ENCODE results near the gene SLC13A4. TPM values are rescaled to one million over a fixed set of nuclear protein-coding genes. Genes with fewer than 3 reads are reported as not detected.

The SLC13A4 gene
- total and polyA plus RNA-seq, 2 donors (not counting 3 experiments of a cell fraction or from before 2014, with no cell fraction given), result not detected

- ChIA-PET POLR2A (no interaction called here), CTCF (no interaction called here)
- Histone ChIP-seq H3K4me1 (ENCODE audit: control insufficient read depth, extremely low read depth, insufficient read depth, low read length) (peaks cover 10% of the 10 kb centered on the region), H3K9me1 (replicated peaks; ENCODE audit: control insufficient read depth, extremely low read depth, insufficient read depth, low read length) (no peaks in the 10 kb centered on the region), H4K20me1 (replicated peaks; ENCODE audit: control insufficient read depth, extremely low read depth, insufficient read depth, low read length) (no peaks in the 10 kb centered on the region), H3K27me3 (ENCODE audit: control insufficient read depth in 2 of 2, insufficient read depth in 2 of 2, low read length in 2 of 2) (no peaks in the 10 kb centered on the region), H3K9me3 (replicated peaks; ENCODE audit: control insufficient read depth, insufficient read depth, low read length) (no peaks in the 10 kb centered on the region), H3K4me3 (replicated peaks in 1 of 3; ENCODE audit: insufficient read depth in 1 of 3, low read depth in 1 of 3, low read length in 3 of 3) (no peak overlapping the region), H3K36me3 (ENCODE audit: control insufficient read depth in 2 of 2, extremely low read depth in 1 of 2, insufficient read depth in 2 of 2, low read length in 2 of 2) (no peaks in the 10 kb centered on the region), H2AFZ (ENCODE audit: low read depth, low read length) (no peak overlapping the region), H3K27ac (ENCODE audit: insufficient read depth, low read depth, low read length) (no peak overlapping the region), H3K9ac (replicated peaks; ENCODE audit: extremely low read depth, insufficient read depth, low read length) (no peak overlapping the region), H3K4me2 (ENCODE audit: insufficient read depth, low read length) (no peak overlapping the region), H3K79me2 (ENCODE audit: control insufficient read depth, insufficient read depth, low read length) (no peaks in the 10 kb centered on the region)
- DNase-seq (ENCODE audit: low read depth, low spot score) (no peak), FAIRE-seq (no peak)
- no TSS peak for BruUV-seq (replicated peaks)
- TF ChIP-seq CTCF (IDR thresholded peaks at IDR 0.05; ENCODE audit: extremely low read depth in 1 of 2, insufficient read depth in 1 of 2, low read depth in 1 of 2, low read length in 2 of 2) (no peak), GATA2 (IDR thresholded peaks at IDR 0.05; ENCODE audit: insufficient read depth, insufficient read length, low read depth, low read length) (no peak)
- intact Hi-C loops (cut with micrococcal nuclease) (no loop called here), dilution Hi-C loops (cut with MboI; ENCODE audit: extremely low pct_ligation_motif_present, low sequenced_read_pairs) (no loop called here)
Observed at GRCh38 chr7:135753616-135754413, 25.8 kb upstream of the SLC13A4 start.

- H3K9me1 ChIP-seq (replicated peaks; ENCODE audit: control insufficient read depth, extremely low read depth, insufficient read depth, low read length), result no peaks in the 10 kb centered on the region
- no peaks in the 10 kb centered on the region for H3K79me2 ChIP-seq (ENCODE audit: control insufficient read depth, insufficient read depth, low read length)
- H4K20me1 ChIP-seq (replicated peaks; ENCODE audit: control insufficient read depth, extremely low read depth, insufficient read depth, low read length), result no peaks in the 10 kb centered on the region
- peaks cover 11% of the 10 kb centered on the region for H3K4me1 ChIP-seq (ENCODE audit: control insufficient read depth, extremely low read depth, insufficient read depth, low read length)
- no peak for DNase-seq (ENCODE audit: low read depth, low spot score)
- no peak within 1 kb of the TSS for H3K9ac ChIP-seq (replicated peaks; ENCODE audit: extremely low read depth, insufficient read depth, low read length)
- peak within 1 kb of the TSS; percentile 44 for H2AFZ ChIP-seq (ENCODE audit: low read depth, low read length)
- no peak within 1 kb of the TSS for H3K4me3 ChIP-seq (replicated peaks in 1 of 3; ENCODE audit: insufficient read depth in 1 of 3, low read depth in 1 of 3, low read length in 3 of 3)
- ChIA-PET CTCF (no interaction called here), POLR2A (no interaction called here)
- intact Hi-C loops (cut with micrococcal nuclease) (loop anchor here (5.0 kb wide), 1 partner anchor 36 kb away; no protein-coding TSS in a partner anchor), dilution Hi-C loops (cut with MboI; ENCODE audit: extremely low pct_ligation_motif_present, low sequenced_read_pairs) (no loop called here)
- no peak within 1 kb of the TSS for H3K4me2 ChIP-seq (ENCODE audit: insufficient read depth, low read length)
- H3K36me3 ChIP-seq (ENCODE audit: control insufficient read depth in 2 of 2, extremely low read depth in 1 of 2, insufficient read depth in 2 of 2, low read length in 2 of 2), result no peaks in the 10 kb centered on the region
- no peak for FAIRE-seq
- no peak within 1 kb of the TSS for H3K27ac ChIP-seq (ENCODE audit: insufficient read depth, low read depth, low read length)
- no peaks in the 10 kb centered on the region for H3K27me3 ChIP-seq (ENCODE audit: control insufficient read depth in 2 of 2, insufficient read depth in 2 of 2, low read length in 2 of 2)
- TF ChIP-seq MYC (IDR thresholded peaks at IDR 0.05; ENCODE audit: low read depth, low read length) (no peak), POLR2A (IDR thresholded peaks at IDR 0.05; ENCODE audit: low read depth, low read length) (no peak), GATA2 (IDR thresholded peaks at IDR 0.05; ENCODE audit: insufficient read depth, insufficient read length, low read depth, low read length) (no peak), CTCF (IDR thresholded peaks at IDR 0.05; ENCODE audit: extremely low read depth in 1 of 2, insufficient read depth in 1 of 2, low read depth in 1 of 2, low read length in 2 of 2) (no peak), JUN (IDR thresholded peaks at IDR 0.05; ENCODE audit: borderline replicate concordance, insufficient read depth, insufficient read length, low read depth) (no peak), MAX (IDR thresholded peaks at IDR 0.05; ENCODE audit: insufficient read depth, insufficient read length) (no peak), FOS (IDR thresholded peaks at IDR 0.05; ENCODE audit: borderline replicate concordance, insufficient read depth, low read length) (no peak)
- H3K9me3 ChIP-seq (replicated peaks; ENCODE audit: control insufficient read depth, insufficient read depth, low read length), result no peaks in the 10 kb centered on the region
- BruUV-seq (replicated peaks), result no TSS peak
Observed at GRCh38 chr7:135748770-135749169, 20.8 kb upstream of the SLC13A4 start, which contains the start of gene FAM180A. Gene FAM180A (minus strand): TSS chr7:135748813. CDS start chr7:135748580, 233 bp downstream.
